ENCODE measurements around the gene CAMK2B. TPM values are rescaled to one million over a fixed set of nuclear protein-coding genes. Genes with fewer than 3 reads are reported as not detected.
A peak's percentile ranks its signal among the peaks of the same experiment; 100 is the strongest.

CAMK2B gene
- total and polyA plus RNA-seq, 2 of the 13 experiments (the other 11 are each of a cell fraction or from before 2014, with no cell fraction given), result 0.27 to 0.48 TPM

DNA sequence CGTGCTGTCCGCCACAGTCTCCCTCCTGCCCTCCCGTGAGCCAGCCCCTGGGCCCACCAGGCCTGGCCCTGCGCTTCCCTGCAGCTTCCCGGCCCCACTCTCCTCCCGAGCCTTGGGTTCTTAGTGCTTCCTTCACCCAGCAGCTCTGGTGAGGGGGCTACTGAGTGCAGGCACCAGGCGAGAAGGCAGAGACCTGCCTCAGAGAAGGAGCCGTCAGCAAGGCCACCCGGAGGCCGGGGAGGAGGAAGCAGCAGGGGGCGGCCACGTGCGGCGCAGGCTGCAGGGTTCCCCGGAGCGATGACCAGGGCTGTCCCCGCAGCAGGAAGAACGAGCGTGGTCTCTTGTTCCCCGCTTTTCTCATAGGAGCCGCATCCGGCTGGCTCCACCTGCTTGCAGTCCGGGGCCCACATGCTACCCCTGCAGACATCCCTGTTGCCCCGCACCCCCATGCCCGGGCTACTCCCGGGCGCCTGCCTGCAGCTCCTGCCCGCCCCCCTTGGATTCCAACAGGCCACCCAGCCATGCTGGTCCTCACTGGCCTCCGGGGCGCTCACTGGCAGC lies 104.1 kb downstream of the CAMK2B start (continued):
- TF ChIP-seq, protein P1, sequence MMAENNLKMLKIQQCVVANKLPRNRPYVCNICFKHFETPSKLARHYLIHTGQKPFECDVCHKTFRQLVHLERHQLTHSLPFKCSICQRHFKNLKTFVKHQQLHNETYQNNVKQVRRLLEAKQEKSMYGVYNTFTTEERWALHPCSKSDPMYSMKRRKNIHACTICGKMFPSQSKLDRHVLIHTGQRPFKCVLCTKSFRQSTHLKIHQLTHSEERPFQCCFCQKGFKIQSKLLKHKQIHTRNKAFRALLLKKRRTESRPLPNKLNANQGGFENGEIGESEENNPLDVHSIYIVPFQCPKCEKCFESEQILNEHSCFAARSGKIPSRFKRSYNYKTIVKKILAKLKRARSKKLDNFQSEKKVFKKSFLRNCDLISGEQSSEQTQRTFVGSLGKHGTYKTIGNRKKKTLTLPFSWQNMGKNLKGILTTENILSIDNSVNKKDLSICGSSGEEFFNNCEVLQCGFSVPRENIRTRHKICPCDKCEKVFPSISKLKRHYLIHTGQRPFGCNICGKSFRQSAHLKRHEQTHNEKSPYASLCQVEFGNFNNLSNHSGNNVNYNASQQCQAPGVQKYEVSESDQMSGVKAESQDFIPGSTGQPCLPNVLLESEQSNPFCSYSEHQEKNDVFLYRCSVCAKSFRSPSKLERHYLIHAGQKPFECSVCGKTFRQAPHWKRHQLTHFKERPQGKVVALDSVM (CRISPR knock-in tag; IDR thresholded peaks at IDR 0.05), result peak; percentile 49; the same call in 1 of the 2 replicates
- TF ChIP-seq, protein P2, sequence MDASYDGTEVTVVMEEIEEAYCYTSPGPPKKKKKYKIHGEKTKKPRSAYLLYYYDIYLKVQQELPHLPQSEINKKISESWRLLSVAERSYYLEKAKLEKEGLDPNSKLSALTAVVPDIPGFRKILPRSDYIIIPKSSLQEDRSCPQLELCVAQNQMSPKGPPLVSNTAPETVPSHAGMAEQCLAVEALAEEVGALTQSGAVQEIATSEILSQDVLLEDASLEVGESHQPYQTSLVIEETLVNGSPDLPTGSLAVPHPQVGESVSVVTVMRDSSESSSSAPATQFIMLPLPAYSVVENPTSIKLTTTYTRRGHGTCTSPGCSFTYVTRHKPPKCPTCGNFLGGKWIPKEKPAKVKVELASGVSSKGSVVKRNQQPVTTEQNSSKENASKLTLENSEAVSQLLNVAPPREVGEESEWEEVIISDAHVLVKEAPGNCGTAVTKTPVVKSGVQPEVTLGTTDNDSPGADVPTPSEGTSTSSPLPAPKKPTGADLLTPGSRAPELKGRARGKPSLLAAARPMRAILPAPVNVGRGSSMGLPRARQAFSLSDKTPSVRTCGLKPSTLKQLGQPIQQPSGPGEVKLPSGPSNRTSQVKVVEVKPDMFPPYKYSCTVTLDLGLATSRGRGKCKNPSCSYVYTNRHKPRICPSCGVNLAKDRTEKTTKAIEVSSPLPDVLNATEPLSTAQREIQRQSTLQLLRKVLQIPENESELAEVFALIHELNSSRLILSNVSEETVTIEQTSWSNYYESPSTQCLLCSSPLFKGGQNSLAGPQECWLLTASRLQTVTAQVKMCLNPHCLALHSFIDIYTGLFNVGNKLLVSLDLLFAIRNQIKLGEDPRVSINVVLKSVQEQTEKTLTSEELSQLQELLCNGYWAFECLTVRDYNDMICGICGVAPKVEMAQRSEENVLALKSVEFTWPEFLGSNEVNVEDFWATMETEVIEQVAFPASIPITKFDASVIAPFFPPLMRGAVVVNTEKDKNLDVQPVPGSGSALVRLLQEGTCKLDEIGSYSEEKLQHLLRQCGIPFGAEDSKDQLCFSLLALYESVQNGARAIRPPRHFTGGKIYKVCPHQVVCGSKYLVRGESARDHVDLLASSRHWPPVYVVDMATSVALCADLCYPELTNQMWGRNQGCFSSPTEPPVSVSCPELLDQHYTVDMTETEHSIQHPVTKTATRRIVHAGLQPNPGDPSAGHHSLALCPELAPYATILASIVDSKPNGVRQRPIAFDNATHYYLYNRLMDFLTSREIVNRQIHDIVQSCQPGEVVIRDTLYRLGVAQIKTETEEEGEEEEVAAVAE (CRISPR knock-in tag; IDR thresholded peaks at IDR 0.05; ENCODE audit: borderline replicate concordance), result no peak
- no peak for TF ChIP-seq ZNF777 (CRISPR knock-in tag; IDR thresholded peaks at IDR 0.05)
- no peak for TF ChIP-seq NPAS2 (CRISPR knock-in tag; IDR thresholded peaks at IDR 0.05; ENCODE audit: borderline replicate concordance)
- TF ChIP-seq, protein P3, sequence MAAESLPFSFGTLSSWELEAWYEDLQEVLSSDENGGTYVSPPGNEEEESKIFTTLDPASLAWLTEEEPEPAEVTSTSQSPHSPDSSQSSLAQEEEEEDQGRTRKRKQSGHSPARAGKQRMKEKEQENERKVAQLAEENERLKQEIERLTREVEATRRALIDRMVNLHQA (CRISPR knock-in tag; IDR thresholded peaks at IDR 0.05), result no peak
- TF ChIP-seq HOXA9 (CRISPR knock-in tag; IDR thresholded peaks at IDR 0.05; ENCODE audit: borderline replicate concordance), result no peak; the same call in none of the 2 replicates
- TF ChIP-seq YY1 (IDR thresholded peaks at IDR 0.05; ENCODE audit: insufficient read depth, insufficient replicate concordance, low read depth, low read length), result no peak
- no peak for TF ChIP-seq SP1 (IDR thresholded peaks at IDR 0.05)
- no peak for TF ChIP-seq SP1 (CRISPR knock-in tag; IDR thresholded peaks at IDR 0.05)
- TF ChIP-seq ELF4 (CRISPR knock-in tag; IDR thresholded peaks at IDR 0.05; ENCODE audit: borderline replicate concordance), result no peak
- no peak for TF ChIP-seq ZFP36 (IDR thresholded peaks at IDR 0.05; ENCODE audit: borderline replicate concordance, low read depth, low read length, partially characterized antibody)
- no peak for TF ChIP-seq MIXL1 (CRISPR knock-in tag; IDR thresholded peaks at IDR 0.05)
- TF ChIP-seq, protein P4, sequence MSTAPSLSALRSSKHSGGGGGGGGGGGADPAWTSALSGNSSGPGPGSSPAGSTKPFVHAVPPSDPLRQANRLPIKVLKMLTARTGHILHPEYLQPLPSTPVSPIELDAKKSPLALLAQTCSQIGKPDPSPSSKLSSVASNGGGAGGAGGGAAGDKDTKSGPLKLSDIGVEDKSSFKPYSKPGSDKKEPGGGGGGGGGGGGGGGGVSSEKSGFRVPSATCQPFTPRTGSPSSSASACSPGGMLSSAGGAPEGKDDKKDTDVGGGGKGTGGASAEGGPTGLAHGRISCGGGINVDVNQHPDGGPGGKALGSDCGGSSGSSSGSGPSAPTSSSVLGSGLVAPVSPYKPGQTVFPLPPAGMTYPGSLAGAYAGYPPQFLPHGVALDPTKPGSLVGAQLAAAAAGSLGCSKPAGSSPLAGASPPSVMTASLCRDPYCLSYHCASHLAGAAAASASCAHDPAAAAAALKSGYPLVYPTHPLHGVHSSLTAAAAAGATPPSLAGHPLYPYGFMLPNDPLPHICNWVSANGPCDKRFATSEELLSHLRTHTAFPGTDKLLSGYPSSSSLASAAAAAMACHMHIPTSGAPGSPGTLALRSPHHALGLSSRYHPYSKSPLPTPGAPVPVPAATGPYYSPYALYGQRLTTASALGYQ (CRISPR knock-in tag; IDR thresholded peaks at IDR 0.05), result 0 out of 2 replicates have a peak, but pooled peaks have one; percentile 46
- TF ChIP-seq MTA1 (CRISPR knock-in tag; IDR thresholded peaks at IDR 0.05; ENCODE audit: borderline replicate concordance), result no peak
- TF ChIP-seq ZNF883 (CRISPR knock-in tag; IDR thresholded peaks at IDR 0.05; ENCODE audit: not compliant biosample characterization), result peak; percentile 94
- TF ChIP-seq PHF5A (CRISPR knock-in tag; IDR thresholded peaks at IDR 0.05; ENCODE audit: low read depth, unreplicated experiment), result no peak
- no peak for TF ChIP-seq KDM6A (CRISPR knock-in tag; IDR thresholded peaks at IDR 0.05; ENCODE audit: low read depth)
- no peak for TF ChIP-seq ZEB1 (IDR thresholded peaks at IDR 0.05; ENCODE audit: insufficient replicate concordance, low read depth)
- no peak for TF ChIP-seq SIN3B (IDR thresholded peaks at IDR 0.05; ENCODE audit: low read length)
- TF ChIP-seq PRPF4 (IDR thresholded peaks at IDR 0.05; ENCODE audit: low read depth, low read length, poor library complexity, severe bottlenecking), result no peak
- peak; percentile 43; the same call in 1 of the 2 replicates for TF ChIP-seq FOXO1 (CRISPR knock-in tag; IDR thresholded peaks at IDR 0.05)
- TF ChIP-seq, protein P5, sequence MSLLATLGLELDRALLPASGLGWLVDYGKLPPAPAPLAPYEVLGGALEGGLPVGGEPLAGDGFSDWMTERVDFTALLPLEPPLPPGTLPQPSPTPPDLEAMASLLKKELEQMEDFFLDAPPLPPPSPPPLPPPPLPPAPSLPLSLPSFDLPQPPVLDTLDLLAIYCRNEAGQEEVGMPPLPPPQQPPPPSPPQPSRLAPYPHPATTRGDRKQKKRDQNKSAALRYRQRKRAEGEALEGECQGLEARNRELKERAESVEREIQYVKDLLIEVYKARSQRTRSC (CRISPR knock-in tag; IDR thresholded peaks at IDR 0.05; ENCODE audit: low read depth), result no peak
